ENCODE results near the gene TM6SF1. TPM values are rescaled to one million over a fixed set of nuclear protein-coding genes. Genes with fewer than 3 reads are reported as not detected.

The TM6SF1 gene
- total and polyA plus RNA-seq, 2 donors (not counting 1 experiment from before 2014, with no cell fraction given), result 3.6 to 3.9 TPM

DNA sequence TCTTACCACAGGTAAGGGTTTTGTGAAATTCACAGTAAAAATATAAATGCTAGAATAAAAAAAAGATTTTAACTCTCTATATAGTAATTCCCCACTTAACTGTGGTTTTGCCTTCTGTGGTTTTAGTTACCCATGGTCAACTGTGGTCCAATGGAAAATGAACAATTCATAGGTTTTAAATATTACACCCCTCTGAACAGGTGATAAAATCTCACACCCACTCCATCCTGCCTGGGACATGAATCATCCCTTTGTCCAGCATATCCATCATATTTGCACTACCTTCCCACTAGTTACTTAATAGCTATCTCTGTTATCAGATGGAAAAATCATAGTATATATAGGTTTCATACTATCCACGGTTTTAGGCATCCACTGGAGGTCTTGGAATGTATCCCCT is 50.9 kb downstream of the TM6SF1 start:
- Histone ChIP-seq H2AFZ (ENCODE audit: low read length) (no peak overlapping the region), H3K4me2 (ENCODE audit: extremely low read depth, insufficient read depth, low read length) (no peak overlapping the region)

DNA sequence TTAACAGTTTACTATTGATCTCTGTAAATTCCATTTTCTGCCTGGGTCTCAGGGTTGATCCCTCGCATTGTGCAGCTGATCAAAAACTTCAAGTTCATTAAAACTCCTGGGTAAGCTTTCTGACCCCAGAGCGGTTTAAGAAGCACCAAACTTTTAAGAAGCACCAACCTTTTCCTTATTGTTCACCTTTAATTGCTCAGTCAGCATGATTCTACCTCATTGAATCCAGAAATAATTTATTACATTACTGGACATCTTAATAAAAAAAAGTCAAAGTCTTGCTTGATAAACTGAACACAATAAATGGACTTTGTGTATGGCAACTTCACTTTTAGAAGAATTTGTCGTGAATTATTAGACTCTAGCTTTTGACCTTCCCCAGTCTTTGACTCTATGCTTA is 53.3 kb downstream of the TM6SF1 start:
- H3K4me2 ChIP-seq (ENCODE audit: extremely low read depth, insufficient read depth, low read length), result no peak overlapping the region
- peaks cover 2% of the 10 kb centered on the region for H3K4me1 ChIP-seq (ENCODE audit: control insufficient read depth, extremely low read depth, insufficient read depth, low read length)
- no peaks in the 10 kb centered on the region for H3K36me3 ChIP-seq (ENCODE audit: control insufficient read depth, insufficient read depth, low read length)
- no peak overlapping the region for H3K9ac ChIP-seq (ENCODE audit: insufficient read depth, low read length)
- peaks cover 5% of the 10 kb centered on the region for H3K79me2 ChIP-seq (ENCODE audit: control insufficient read depth, insufficient read depth, low read length)
- no peaks in the 10 kb centered on the region for H4K20me1 ChIP-seq (ENCODE audit: control insufficient read depth, extremely low read depth, insufficient read depth, low read length)
- DNase-seq (ENCODE audit: low read depth in 2 of 2), result no peak
- no peak for TF ChIP-seq EZH2 (IDR thresholded peaks at IDR 0.05; ENCODE audit: low read length, missing control alignments)
- TF ChIP-seq, protein P1, sequence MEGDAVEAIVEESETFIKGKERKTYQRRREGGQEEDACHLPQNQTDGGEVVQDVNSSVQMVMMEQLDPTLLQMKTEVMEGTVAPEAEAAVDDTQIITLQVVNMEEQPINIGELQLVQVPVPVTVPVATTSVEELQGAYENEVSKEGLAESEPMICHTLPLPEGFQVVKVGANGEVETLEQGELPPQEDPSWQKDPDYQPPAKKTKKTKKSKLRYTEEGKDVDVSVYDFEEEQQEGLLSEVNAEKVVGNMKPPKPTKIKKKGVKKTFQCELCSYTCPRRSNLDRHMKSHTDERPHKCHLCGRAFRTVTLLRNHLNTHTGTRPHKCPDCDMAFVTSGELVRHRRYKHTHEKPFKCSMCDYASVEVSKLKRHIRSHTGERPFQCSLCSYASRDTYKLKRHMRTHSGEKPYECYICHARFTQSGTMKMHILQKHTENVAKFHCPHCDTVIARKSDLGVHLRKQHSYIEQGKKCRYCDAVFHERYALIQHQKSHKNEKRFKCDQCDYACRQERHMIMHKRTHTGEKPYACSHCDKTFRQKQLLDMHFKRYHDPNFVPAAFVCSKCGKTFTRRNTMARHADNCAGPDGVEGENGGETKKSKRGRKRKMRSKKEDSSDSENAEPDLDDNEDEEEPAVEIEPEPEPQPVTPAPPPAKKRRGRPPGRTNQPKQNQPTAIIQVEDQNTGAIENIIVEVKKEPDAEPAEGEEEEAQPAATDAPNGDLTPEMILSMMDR (conservative IDR thresholded peaks at IDR 0.05 in 1 of 2, IDR thresholded peaks at IDR 0.05 in 1 of 2; ENCODE audit: low read depth in 1 of 2, low read length in 2 of 2), result no peak
- H3K27me3 ChIP-seq (ENCODE audit: control insufficient read depth, insufficient read depth, low read length), result no peaks in the 10 kb centered on the region
- H3K27ac ChIP-seq (ENCODE audit: insufficient read depth, low read length), result no peak overlapping the region
- H3K9me3 ChIP-seq (ENCODE audit: control insufficient read depth, insufficient read depth, low read depth, low read length), result no peaks in the 10 kb centered on the region
- no peak overlapping the region for H2AFZ ChIP-seq (ENCODE audit: low read length)
- H3K4me3 ChIP-seq (replicated peaks in 1 of 4; ENCODE audit: control extremely low read depth in 1 of 4, insufficient read depth in 1 of 4, low read depth in 3 of 4, low read length in 4 of 4), result no peak overlapping the region

More for the DNA sequence above, 50.9 kb downstream of the TM6SF1 start:
- Histone ChIP-seq H3K79me2 (ENCODE audit: control insufficient read depth, insufficient read depth, low read length) (peaks cover 2% of the 10 kb centered on the region), H3K27ac (ENCODE audit: insufficient read depth, low read length) (no peak overlapping the region), H3K36me3 (ENCODE audit: control insufficient read depth, insufficient read depth, low read length) (no peaks in the 10 kb centered on the region), H3K27me3 (ENCODE audit: control insufficient read depth, insufficient read depth, low read length) (no peaks in the 10 kb centered on the region), H3K9ac (ENCODE audit: insufficient read depth, low read length) (no peak overlapping the region), H3K9me3 (ENCODE audit: control insufficient read depth, insufficient read depth, low read depth, low read length) (no peaks in the 10 kb centered on the region), H3K4me1 (ENCODE audit: control insufficient read depth, extremely low read depth, insufficient read depth, low read length) (peaks cover 3% of the 10 kb centered on the region), H4K20me1 (ENCODE audit: control insufficient read depth, extremely low read depth, insufficient read depth, low read length) (no peaks in the 10 kb centered on the region), H3K4me3 (replicated peaks in 1 of 4; ENCODE audit: control extremely low read depth in 1 of 4, insufficient read depth in 1 of 4, low read depth in 3 of 4, low read length in 4 of 4) (no peak overlapping the region)
- DNase-seq (ENCODE audit: low read depth in 2 of 2), result peak in 1 of 2 donors; percentile 66
- TF ChIP-seq, protein P1 (conservative IDR thresholded peaks at IDR 0.05 in 1 of 2, IDR thresholded peaks at IDR 0.05 in 1 of 2; ENCODE audit: low read depth in 1 of 2, low read length in 2 of 2), result no peak
- TF ChIP-seq EZH2 (IDR thresholded peaks at IDR 0.05; ENCODE audit: low read length, missing control alignments), result no peak

GRCh38 chr15:83163032-83163431 is 55.6 kb downstream of the TM6SF1 start:
- Histone ChIP-seq H3K9ac (ENCODE audit: insufficient read depth, low read length) (no peak overlapping the region), H3K27ac (ENCODE audit: insufficient read depth, low read length) (no peak overlapping the region), H3K4me3 (replicated peaks in 1 of 4; ENCODE audit: control extremely low read depth in 1 of 4, insufficient read depth in 1 of 4, low read depth in 3 of 4, low read length in 4 of 4) (no peak overlapping the region), H3K4me2 (ENCODE audit: extremely low read depth, insufficient read depth, low read length) (no peak overlapping the region), H3K9me3 (ENCODE audit: control insufficient read depth, insufficient read depth, low read depth, low read length) (no peaks in the 10 kb centered on the region), H3K4me1 (ENCODE audit: control insufficient read depth, extremely low read depth, insufficient read depth, low read length) (peaks cover 2% of the 10 kb centered on the region), H2AFZ (ENCODE audit: low read length) (no peak overlapping the region), H4K20me1 (ENCODE audit: control insufficient read depth, extremely low read depth, insufficient read depth, low read length) (no peaks in the 10 kb centered on the region), H3K27me3 (ENCODE audit: control insufficient read depth, insufficient read depth, low read length) (no peaks in the 10 kb centered on the region), H3K79me2 (ENCODE audit: control insufficient read depth, insufficient read depth, low read length) (peaks cover 17% of the 10 kb centered on the region), H3K36me3 (ENCODE audit: control insufficient read depth, insufficient read depth, low read length) (no peaks in the 10 kb centered on the region)
- DNase-seq (ENCODE audit: low read depth in 2 of 2), result no peak
- TF ChIP-seq, protein P1 (conservative IDR thresholded peaks at IDR 0.05 in 1 of 2, IDR thresholded peaks at IDR 0.05 in 1 of 2; ENCODE audit: low read depth in 1 of 2, low read length in 2 of 2), result no peak
- no peak for TF ChIP-seq EZH2 (IDR thresholded peaks at IDR 0.05; ENCODE audit: low read length, missing control alignments)

Data from fibroblast of lung (primary cell).